Stomach (tissue), 9 donors: ENCODE data around the gene PATZ1. TPM values are rescaled to one million over a fixed set of nuclear protein-coding genes. Genes with fewer than 3 reads are reported as not detected.

ENCODE experiments used
- DNase-seq, 2 donors: peaks; one replicate each; pipeline versions ENCODE4 v3.0.0 to v3.0.0-alpha.2; 2013 to 2019
- H3K27ac ChIP-seq, 5 donors: fragments of 200-600 bp in 4 of 5; sonication (generic) in 4 of 5; one replicate each; pipeline ENCODE4 v1.5.1; 2013 to 2019; ENCODE audit warnings: mild to moderate bottlenecking in 1 of 5, moderate library complexity in 1 of 5
- H3K27me3 ChIP-seq, 3 donors: fragments of 200-600 bp; sonication (generic); one replicate each; pipeline ENCODE4 v1.5.1; 2017 to 2019; ENCODE audit warnings: mixed run types in 1 of 3
- H3K36me3 ChIP-seq, 4 donors: fragments of 200-600 bp; sonication (generic); 1 replicate in 3 of 4; 2 replicates in 1 of 4; pipeline ENCODE4 v1.5.1; 2016 to 2019
- H3K4me1 ChIP-seq, 4 donors: fragments of 200-600 bp; sonication (generic); one replicate each; pipeline ENCODE4 v1.5.1; 2016 to 2019
- H3K4me3 ChIP-seq, 4 donors: fragments of 200-600 bp; sonication (generic) in 3 of 4; one replicate each; pipeline ENCODE4 v1.5.1; 2016 to 2019; ENCODE audit warnings: mild to moderate bottlenecking in 1 of 4
- H3K9me3 ChIP-seq, 4 donors: fragments of 200-600 bp; sonication (generic); one replicate each; pipeline ENCODE4 v1.5.1; 2016 to 2019
- EP300 ChIP-seq: sonication (generic); formaldehyde crosslinking; IDR thresholded peaks from one replicate; pipeline ENCODE4 v1.6.1; 2017; ENCODE audit warnings: antibody characterized with exemption
- POLR2A ChIP-seq, 4 donors: fragments of 450-650 bp; IDR thresholded peaks; one replicate each; pipeline ENCODE4 v1.6.1; 2016; ENCODE audit warnings: antibody characterized with exemption in 4 of 4, control low read depth in 2 of 4, mild to moderate bottlenecking in 1 of 4, moderate library complexity in 1 of 4
- POLR2AphosphoS5 ChIP-seq, 3 donors: sonication (generic); formaldehyde crosslinking; IDR thresholded peaks; one replicate each; pipeline ENCODE4 v1.6.1; 2016; ENCODE audit warnings: antibody characterized with exemption in 3 of 3
- WGBS, 5 donors: extraction: QIAGEN DNeasy Blood & Tissue Kit in 3 of 5; methylation state at CpG; one replicate each; pipeline versions ENCODE4 v1.1.5 to v1.1.7; 2013 to 2018; 5-methylcytosine and 5-hydroxymethylcytosine counted together
- intact Hi-C: fragments of 100-400 bp; cut with DNase I; formaldehyde crosslinking; loops from one replicate; pipeline ENCODE4 v1.15.1; 2023; ENCODE audit warnings: low total_unique reads
- polyA plus RNA-seq, 3 donors: library from polyadenylated mRNA; stranded (reverse); fragments of 200-250 nt; gene quantifications; one replicate each; pipeline ENCODE4 v1.2.3, GENCODE V29; 2013
- total RNA-seq, 5 donors: library from RNA; depleted of rRNA; stranded (reverse); fragments of >200 nt; gene quantifications; one replicate each; pipeline versions ENCODE4 v1.1.0 to v1.2.3, GENCODE V29; 2014 to 2016
- TF ChIP-seq, protein P1 (sequence below), 7 experiments: fragments of 450-650 bp in 4 of 7; fragments of 200-600 bp in 3 of 7; sonication (generic) in 3 of 7; IDR thresholded peaks; one replicate each; pipeline ENCODE4 v1.5.1; 2016 to 2019; ENCODE audit warnings: antibody characterized with exemption in 7 of 7, control low read depth in 2 of 7, mild to moderate bottlenecking in 1 of 7
- donor health status: healthy with polysubstance abuse.
- donor health status: Bipolar disorder and iron deficiency.
- donor health status: healthy.

PATZ1 gene
- total and polyA plus RNA-seq, 8 donors, result 4.9 to 21.1 (median 14.0) TPM

DNA sequence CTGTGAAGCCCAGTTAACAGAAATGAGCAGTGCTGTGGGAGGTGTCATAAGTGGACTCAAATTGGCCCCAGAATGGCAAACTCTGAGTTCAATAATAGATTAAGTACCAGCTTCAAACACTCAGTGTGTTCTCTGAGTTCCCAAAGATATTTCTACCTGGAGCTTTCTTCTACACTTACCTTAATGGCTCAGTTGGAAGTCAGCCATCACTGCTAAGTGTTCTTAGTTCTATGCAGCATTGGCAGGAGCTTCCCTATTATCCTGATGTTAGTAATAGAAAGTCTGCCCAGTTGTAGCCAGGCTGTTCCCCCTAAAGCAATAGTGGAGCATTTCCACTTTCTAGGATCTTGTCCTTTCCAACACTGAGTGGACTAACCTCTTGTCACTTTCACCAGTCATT is 44.1 kb downstream of the PATZ1 start:
- H3K9me3 ChIP-seq, result no peaks in the 10 kb centered on the region
- TF ChIP-seq EP300 (no peak), POLR2AphosphoS5 (IDR thresholded peaks at IDR 0.05) (no peak), POLR2A (IDR thresholded peaks at IDR 0.05) (no peak)
- TF ChIP-seq, protein P1, sequence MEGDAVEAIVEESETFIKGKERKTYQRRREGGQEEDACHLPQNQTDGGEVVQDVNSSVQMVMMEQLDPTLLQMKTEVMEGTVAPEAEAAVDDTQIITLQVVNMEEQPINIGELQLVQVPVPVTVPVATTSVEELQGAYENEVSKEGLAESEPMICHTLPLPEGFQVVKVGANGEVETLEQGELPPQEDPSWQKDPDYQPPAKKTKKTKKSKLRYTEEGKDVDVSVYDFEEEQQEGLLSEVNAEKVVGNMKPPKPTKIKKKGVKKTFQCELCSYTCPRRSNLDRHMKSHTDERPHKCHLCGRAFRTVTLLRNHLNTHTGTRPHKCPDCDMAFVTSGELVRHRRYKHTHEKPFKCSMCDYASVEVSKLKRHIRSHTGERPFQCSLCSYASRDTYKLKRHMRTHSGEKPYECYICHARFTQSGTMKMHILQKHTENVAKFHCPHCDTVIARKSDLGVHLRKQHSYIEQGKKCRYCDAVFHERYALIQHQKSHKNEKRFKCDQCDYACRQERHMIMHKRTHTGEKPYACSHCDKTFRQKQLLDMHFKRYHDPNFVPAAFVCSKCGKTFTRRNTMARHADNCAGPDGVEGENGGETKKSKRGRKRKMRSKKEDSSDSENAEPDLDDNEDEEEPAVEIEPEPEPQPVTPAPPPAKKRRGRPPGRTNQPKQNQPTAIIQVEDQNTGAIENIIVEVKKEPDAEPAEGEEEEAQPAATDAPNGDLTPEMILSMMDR (IDR thresholded peaks at IDR 0.05), result no peak
- intact Hi-C loops, result no loop called here

DNA sequence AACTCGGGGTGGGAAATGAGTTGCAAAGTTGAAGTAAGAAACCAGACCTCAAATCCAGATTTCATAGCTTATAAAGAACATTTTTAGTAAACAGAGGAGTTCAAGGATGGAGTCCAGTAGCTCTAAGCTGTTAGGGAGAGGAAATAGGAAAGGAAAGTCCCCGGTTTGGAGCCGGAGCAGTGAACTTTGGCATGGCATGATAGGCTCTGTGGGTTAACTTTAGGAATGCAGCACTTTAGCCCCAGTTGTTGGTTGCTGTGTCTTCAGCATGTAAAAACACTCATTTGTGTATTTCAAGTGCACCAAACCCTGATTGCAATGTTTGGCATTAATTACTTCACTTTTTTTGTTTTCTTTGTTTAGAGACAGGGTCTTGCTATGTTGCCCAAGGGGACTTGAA is 45.2 kb downstream of the PATZ1 start:
- 48 to 67% (median 52%) methylated on average over 3 of the region's 3 CpGs for WGBS, 5 donors
- intact Hi-C loops, result no loop called here
- H3K27ac ChIP-seq, result no peak overlapping the region
- DNase-seq, result no peak
- peaks cover 2 to 19% (median 11%) of the 10 kb centered on the region in 4 donors for H3K4me1 ChIP-seq
- no peaks in the 10 kb centered on the region for H3K9me3 ChIP-seq
- no peaks in the 10 kb centered on the region for H3K27me3 ChIP-seq
- TF ChIP-seq, protein P1 (IDR thresholded peaks at IDR 0.05), result no peak
- TF ChIP-seq POLR2AphosphoS5 (IDR thresholded peaks at IDR 0.05), result no peak
- no peak for TF ChIP-seq EP300
- H3K4me3 ChIP-seq, result no peak overlapping the region
- no peaks in the 10 kb centered on the region for H3K36me3 ChIP-seq

More for the DNA sequence above, 44.1 kb downstream of the PATZ1 start:
- no peak for DNase-seq
- H3K4me3 ChIP-seq, result no peak overlapping the region
- H3K4me1 ChIP-seq, result peaks cover 0 to 10% (median 6%) of the 10 kb centered on the region in 4 donors
- H3K36me3 ChIP-seq, result no peaks in the 10 kb centered on the region
- no peak overlapping the region for H3K27ac ChIP-seq
- H3K27me3 ChIP-seq, result no peaks in the 10 kb centered on the region

DNA sequence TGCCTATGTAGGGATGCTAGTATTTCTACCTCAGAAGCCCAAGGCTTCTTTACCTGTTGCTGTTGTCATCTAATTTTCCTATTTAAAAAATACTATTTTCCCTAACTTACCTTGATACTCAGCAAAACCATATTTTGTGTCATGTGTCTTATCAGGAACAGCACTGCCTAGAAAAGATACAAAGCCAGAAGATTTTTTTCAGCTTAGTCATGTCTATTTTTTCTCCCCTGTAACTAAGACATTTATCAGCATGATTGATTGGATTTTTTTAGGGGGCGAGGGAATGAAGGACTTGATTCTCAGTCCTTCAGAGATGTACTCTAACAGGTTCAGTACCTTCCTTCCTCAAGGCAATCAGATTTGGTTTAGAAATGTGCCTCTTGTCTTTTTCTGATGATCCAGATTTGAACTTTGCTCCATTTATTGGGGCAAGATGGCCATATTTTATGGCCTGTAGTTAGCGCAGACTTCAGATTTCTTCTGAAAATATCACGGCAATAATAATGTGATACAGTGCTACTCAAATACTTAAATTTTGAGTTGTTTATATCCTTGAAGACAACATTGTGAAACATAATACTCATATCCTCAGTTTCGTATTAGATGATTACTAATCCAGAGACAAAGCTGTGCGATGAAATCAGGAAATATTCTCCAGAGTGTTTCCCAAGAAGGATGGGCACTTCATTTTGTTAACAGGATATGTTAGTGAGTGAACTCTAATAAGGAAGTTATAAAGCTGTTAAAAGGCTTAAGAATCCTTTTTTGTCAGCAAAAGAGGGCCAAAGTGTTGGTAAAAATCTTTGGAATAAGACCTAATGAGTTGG is 50.1 kb downstream of the PATZ1 start:
- Histone ChIP-seq H3K27ac (peak overlapping the region in 4 of 5 donors; percentile 14 to 80 (median 70)), H3K4me3 (no peak overlapping the region), H3K27me3 (no peaks in the 10 kb centered on the region), H3K4me1 (peaks cover 17 to 59% (median 30%) of the 10 kb centered on the region in 4 donors), H3K9me3 (no peaks in the 10 kb centered on the region), H3K36me3 (no peaks in the 10 kb centered on the region)
- WGBS, 5 donors, result 57 to 69% (median 59%) methylated on average over 5 of the region's 5 CpGs
- intact Hi-C loops, result no loop called here
- TF ChIP-seq, protein P1 (IDR thresholded peaks at IDR 0.05), result no peak
- TF ChIP-seq EP300 (no peak), POLR2A (IDR thresholded peaks at IDR 0.05) (no peak), POLR2AphosphoS5 (IDR thresholded peaks at IDR 0.05) (no peak)
- DNase-seq, result no peak

DNA sequence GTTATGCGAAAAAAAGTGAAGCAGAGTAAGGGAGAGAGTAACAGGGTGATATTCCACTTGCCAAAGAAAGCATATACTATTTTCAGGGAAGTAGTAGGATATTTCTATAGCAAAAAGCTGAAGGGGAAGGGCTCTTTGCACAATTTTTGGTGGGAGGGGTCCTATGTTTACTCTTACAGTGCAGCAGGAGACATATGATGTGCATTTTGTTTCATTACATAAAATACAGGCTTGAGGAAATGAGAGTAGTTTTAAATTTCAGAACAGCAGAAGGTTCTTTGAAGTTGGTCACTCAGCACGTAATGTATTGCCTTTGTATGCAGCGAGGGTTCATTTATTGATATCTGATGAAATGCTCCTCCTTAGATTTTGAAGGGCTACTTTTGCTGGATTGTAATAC is 50.8 kb downstream of the PATZ1 start:
- intact Hi-C loops, result no loop called here
- Histone ChIP-seq H3K9me3 (no peaks in the 10 kb centered on the region), H3K36me3 (no peaks in the 10 kb centered on the region), H3K27me3 (no peaks in the 10 kb centered on the region), H3K4me1 (peaks cover 17 to 61% (median 28%) of the 10 kb centered on the region in 4 donors), H3K4me3 (no peak overlapping the region), H3K27ac (peak overlapping the region in 4 of 5 donors; percentile 11 to 80 (median 70))
- no peak for DNase-seq
- TF ChIP-seq POLR2AphosphoS5 (IDR thresholded peaks at IDR 0.05), result no peak
- TF ChIP-seq EP300, result no peak
- TF ChIP-seq, protein P1 (IDR thresholded peaks at IDR 0.05), result no peak
- no peak for TF ChIP-seq POLR2A (IDR thresholded peaks at IDR 0.05)
- WGBS, 5 donors, result 82 to 92% (median 86%) methylated on average over 3 of the region's 3 CpGs
